COLO668 (cell line): ENCODE measurements around the gene STK26.
A peak's percentile ranks its signal among the peaks of the same experiment; 100 is the strongest.
"Not testable (repeated sequence)": the region's sequence is repeated elsewhere in the genome, so short reads cannot be mapped to it uniquely, and the experiment has no call there.

Experiments
- DNase-seq: peaks from one replicate; lab custom pipeline; 2025; ENCODE audit not compliant: unreplicated experiment; lab: John Stamatoyannopoulos, UW

STK26 gene

GRCh38 chrX:132092439-132093065, 69.5 kb downstream of the STK26 start:
- DNase-seq = peak; percentile 70

- DNase-seq = no peak
Observed at GRCh38 chrX:132093239-132093860, 70.2 kb downstream of the STK26 start.

DNA sequence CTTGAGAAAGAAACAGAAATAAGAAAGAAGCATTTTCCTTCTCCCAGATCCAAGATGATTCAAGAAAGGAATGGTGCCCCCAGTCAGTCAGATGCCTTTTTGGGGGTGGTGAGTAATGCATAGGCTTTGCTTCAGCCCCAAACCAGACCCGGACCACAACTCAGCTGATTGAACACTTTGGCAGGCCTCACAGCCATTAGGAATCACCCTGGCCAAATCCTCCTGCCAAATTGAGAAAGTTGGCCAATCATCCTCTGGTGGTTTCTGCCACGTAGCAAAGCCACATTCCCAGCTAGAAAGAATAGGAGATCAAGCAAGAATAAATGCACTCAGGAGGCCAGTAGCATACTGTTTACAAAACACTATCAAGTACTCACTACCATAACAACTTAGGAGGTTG, 71.1 kb downstream of the STK26 start:
- no peak for DNase-seq

- DNase-seq = not testable (repeated sequence)
Observed at GRCh38 chrX:132098704-132099103, 75.6 kb downstream of the STK26 start.

GRCh38 chrX:132101206-132101605, 78.1 kb downstream of the STK26 start:
- no peak for DNase-seq

GRCh38 chrX:132101799-132102198, 78.7 kb downstream of the STK26 start:
- no peak for DNase-seq

GRCh38 chrX:132107291-132107690, 84.2 kb downstream of the STK26 start:
- DNase-seq = no peak

DNA sequence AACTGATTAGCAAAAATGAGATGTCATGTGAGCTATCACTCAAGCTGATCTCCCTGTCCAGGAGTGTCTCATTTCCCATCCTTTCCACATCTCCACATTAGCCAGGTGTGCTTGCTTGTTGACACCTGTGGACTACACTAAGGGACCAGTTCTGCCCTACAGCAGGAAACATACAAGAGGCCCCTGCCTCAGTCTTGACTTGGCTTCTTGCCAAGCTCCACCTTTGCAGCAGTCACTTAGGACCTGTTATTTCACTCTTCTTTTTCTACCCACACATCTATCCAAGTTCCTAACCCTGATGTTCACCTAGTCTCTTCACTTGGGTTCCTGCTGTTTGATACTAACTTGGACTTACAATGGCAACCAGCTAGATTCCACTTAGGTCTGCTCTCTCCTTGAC, 91.5 kb downstream of the STK26 start:
- peak; percentile 62 for DNase-seq

DNA sequence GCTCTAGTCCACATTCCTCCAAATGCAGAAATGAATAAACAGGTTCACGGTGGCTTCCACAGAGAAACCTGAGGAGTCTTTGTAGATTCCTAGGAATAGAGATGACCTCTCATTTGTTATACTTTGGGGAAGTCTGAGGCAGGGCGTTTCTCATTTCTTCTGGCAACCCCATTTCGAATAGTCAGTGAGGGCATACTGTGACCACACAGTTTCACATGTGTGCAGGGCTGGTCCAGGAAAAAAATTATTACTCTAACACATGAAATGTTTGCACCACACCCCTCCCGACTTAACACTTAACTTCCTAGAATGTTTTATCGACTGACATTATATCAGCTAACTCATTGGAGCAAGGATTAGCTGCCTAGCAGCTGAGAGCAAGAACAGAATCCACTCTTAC, 92.7 kb downstream of the STK26 start:
- DNase-seq = no peak

DNA sequence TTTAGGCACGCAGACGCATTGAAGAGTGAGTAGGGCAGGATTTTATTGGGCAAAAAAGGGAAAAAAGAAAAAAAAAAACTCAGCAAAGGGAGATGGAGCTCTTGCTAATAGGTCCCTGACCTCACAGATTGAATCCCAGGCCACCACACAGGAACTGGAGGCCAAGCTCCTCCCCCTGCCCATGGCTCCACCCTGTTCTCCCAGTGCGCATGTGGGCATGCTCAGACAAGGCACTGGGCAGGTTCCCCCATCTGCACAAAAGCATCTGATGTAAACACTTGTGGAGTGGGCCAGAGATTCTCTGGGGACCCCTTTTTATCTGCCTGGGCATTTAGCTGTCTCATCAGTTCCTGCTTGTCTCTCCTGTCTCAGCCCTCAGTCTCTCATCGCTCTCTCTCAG, 95.3 kb downstream of the STK26 start:
- no peak for DNase-seq

- DNase-seq = no peak
Observed at GRCh38 chrX:132119283-132119682, 96.2 kb downstream of the STK26 start.

DNA sequence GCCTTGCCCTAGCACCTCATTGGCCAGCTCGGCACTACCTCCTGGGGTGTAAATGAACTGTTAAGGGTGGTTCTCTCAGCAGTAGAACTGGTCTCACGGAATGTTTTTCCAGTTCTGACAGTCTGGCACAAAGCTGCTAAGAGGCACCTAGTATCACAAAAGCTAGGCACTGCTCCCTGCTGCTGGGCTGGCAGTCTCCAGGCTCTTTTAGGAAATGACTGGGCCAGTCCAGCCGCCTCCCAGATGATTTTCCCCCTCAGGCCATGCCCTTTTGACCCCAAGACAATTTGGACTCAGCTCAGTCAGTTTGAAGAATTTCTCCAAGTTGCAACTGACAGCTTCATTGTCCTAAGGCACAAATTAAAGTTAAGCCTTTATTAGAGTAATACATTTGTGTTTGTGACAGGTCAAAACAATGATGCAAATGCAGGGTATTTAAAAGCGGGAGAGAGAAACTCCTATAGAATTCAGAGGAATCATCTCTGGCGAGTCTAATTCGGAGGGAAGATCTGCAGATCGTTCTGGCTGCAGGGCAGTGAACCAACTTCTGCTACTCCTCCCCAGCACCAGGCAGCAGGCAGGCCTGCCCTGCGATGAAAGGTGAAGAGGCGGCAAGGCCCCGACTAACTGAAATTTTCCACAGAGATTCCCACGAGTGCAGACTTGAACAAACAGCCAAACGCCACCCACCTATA, 96.9 kb downstream of the STK26 start:
- DNase-seq = no peak

- DNase-seq = no peak
Observed at GRCh38 chrX:132120913-132121312, 97.8 kb downstream of the STK26 start.
